HG03520 (cell line): ENCODE measurements around the gene KIF3B.
"Not testable (repeated sequence)": the region's sequence is repeated elsewhere in the genome, so short reads cannot be mapped to it uniquely, and the experiment has no call there.

ENCODE experiments used
- ATAC-seq: cut with Tn5 transposase; IDR thresholded peaks from one replicate; pipeline ENCODE4 v1.9.1; 2021; ENCODE audit warnings: mild to moderate bottlenecking, moderate library complexity; ENCODE audit not compliant: unreplicated experiment

KIF3B gene

DNA sequence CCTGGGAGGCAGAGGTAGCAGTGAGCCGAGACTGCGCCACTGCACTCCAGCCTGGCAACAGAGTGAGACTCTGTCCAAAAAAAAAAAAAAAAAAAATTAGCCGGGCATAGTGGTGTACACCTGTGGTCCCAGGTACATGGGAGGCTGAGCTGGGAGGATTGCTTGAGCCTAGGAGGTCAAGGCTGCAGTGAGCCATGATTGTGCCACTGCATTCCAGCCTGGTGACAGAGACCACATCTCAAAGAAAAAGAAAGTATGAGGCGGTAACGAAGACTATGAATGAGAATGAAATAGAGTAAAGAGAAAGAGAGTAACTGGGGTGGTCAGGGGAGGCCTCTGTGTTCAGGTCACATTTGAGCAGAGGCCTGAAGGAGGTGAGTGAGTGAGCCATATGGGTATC lies 31.2 kb upstream of the KIF3B start:
- not testable (repeated sequence) for ATAC-seq

DNA sequence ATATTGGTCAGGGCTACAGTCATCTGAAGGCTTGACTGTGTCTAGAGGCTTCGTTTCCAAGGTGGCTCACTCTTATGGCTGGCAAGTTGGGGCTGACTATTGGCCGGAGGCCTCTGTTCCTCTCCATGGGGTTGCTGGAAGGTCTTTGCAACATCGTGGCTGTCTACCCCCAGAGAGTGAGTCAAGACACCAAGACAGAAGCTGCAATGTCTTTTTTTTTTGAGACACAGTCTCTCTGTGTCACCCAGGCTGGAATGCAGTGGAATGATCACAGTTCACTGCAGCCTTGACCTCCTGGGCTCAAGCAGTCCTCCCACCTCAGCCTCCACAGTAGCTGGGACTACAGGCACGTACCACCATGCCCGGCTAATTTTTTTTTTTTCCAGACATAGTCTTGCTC lies 29.4 kb upstream of the KIF3B start:
- no peak for ATAC-seq

GRCh38 chr20:32249030-32249738 lies 28.3 kb upstream of the KIF3B start:
- ATAC-seq: no peak

GRCh38 chr20:32251470-32251869 lies 26.0 kb upstream of the KIF3B start:
- no peak for ATAC-seq

DNA sequence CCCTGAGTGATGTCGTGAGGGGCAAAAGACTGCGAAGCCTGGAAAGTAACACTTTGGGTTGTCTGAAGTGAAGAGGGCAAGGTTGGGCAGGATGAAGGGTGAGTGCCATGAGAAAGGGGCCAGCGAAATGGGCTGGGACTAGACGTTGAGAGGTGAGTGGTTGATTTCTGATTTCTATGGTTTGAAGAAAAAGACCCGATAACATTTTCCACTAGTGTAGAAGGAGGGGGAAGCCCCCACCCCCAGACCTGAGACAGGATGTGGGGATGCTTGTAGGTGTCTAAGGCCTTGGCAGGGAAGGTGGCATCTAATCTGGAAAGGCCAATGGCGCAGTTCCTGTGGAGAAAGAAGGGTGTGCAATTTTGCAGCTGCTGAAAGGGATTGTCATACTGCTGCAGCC lies 25.3 kb upstream of the KIF3B start:
- no peak for ATAC-seq

- ATAC-seq: not testable (repeated sequence)
These were observed 16.5 kb upstream of the KIF3B start for GRCh38 chr20:32260973-32261372.

DNA sequence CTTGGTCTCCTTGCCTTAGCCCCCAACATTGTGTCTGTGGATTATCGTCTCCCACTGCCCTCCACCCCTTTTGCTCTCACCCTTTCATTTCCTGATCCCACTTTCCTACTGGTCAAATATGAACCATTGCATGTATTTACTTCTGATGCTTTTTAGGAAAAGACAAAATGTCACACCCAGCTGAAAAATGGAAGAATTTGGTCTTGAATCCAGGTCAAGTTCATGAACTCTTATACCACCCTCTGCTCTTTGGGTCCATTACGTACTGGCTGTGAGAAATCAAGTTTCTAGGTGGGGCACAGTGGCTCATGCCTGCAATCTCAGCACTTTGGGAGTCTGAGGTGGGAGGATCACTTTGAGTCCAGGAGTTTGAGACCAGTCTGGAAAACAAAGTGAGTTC lies 15.8 kb upstream of the KIF3B start:
- no peak for ATAC-seq

GRCh38 chr20:32263398-32263954 lies 14.0 kb upstream of the KIF3B start:
- no peak for ATAC-seq

DNA sequence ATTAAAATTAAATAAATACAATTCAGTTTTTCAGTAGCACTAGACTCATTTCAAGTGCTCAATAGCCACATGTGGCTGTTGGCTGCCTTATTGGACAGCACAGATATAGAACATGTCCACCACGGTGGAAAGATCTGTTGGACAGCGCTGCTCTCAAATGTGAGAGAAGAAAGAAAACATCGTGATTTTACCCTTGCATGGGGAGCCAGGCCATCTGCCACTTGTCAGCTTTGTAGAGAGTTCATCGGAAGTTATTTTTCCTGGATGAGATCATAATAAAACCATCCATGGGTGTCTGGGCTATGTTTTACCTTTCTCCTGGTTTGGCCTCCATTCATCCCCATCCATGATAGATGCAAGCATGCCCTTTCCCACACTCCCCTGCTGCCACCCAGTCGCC lies 5.8 kb upstream of the KIF3B start:
- no peak for ATAC-seq

GRCh38 chr20:32274359-32274758 lies 3.1 kb upstream of the KIF3B start:
- no peak for ATAC-seq

- ATAC-seq: not testable (repeated sequence)
These were observed 2.3 kb upstream of the KIF3B start for GRCh38 chr20:32275163-32275562.

DNA sequence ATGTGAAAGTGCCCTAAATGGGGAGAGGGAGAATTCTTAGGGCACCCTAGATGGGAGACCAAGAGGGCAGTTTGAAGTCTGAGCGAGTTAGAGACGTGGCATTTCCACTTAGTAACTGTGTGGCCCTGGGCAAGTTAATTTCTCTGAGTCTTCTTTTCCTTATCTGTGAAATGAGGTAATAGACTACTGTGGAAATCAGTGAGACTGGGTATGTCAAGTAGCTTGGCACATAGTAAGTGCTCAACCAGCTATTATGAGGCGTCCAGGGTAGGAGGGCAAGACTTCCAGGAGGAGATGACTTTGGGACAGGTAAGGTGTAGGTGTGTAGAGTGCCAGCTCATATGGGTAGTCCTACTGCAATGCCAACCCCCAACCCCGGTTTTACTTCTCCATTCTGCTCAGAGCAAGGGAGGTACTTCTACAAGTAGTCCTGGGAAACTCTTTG lies 770 bp downstream of the KIF3B start:
- ATAC-seq: peak; percentile 49

GRCh38 chr20:32281711-32282110 lies 4.3 kb downstream of the KIF3B start:
- ATAC-seq: no peak

DNA sequence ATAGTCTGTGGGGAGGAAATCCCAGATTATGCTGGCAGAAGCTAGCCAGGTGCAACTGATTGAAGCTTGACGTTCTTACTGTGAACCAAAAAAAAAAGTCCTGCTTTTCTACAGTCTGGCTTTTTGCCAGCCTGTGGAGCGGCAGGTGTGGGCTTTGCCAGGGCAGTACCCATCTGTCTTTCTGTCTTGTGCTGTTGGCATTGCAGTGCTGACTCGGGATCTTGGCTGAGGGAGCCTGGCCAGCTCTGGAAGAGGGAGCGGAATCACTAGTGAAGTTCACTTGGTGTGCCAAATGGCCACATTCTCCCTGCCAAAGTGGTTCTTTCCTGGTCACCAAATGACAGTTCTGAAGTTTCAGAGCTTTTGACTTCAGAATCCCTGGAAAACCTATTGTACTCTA lies 5.0 kb downstream of the KIF3B start:
- ATAC-seq: no peak

DNA sequence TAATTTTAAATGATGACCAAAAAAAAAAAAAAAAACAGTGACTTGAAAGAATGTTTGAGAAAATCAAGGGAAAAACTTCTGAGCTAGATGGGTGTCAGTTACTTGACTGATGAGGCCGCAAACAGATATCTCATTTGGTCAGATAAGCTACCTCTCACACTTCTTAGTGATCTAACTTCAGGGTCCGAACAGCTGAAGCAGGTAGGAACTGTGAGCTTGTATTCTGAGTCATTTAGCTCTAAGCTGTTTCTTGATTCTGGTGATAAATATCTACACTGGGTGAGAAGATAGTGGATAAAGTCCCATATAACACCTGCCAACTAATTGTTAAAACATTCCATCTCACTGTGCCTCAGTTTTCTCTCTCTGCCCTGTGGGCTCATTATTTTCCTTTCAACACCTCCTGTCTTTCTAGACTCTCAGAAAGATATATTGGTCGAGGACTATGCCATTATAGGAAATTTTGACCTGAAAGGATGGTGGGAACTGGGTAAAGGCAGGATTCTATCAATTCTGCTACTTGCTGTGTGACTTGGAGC lies 7.7 kb downstream of the KIF3B start:
- ATAC-seq: no peak

DNA sequence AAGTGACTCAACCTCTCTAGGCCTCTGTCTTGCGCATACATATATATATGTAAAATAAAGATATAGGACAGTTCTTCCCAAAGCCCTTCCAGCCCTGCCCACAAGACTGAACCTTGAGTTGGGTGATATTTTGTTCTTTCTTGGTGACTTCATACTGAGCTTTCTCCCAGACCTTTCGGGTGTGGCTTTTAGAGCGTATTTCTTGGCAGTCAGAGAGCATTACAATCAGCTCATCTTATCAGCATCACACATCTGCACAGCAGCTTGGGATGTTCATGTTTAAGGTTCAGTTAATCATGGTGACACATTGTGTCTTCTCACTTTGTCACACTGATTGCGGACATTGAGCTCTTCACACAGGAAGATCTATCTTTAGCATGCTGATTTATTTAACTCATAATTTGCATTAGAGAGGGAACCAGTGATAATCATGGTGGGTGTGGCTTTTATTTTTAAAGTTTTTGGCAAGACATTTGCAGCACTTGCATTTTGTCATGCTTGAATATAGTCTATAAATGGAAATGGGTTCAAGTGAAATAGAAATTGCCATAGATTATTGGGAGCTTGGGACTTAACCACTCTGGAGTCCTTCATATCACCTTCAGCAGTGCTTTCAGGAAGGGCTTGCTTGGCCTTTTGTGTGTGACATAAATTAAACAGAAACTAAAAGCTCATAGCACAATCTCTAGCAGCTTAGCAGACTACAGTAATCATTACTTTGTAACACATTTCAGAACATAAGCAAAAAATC lies 8.3 kb downstream of the KIF3B start:
- ATAC-seq: peak; percentile 44

- no peak for ATAC-seq
These were observed 9.8 kb downstream of the KIF3B start for GRCh38 chr20:32287231-32287638.

DNA sequence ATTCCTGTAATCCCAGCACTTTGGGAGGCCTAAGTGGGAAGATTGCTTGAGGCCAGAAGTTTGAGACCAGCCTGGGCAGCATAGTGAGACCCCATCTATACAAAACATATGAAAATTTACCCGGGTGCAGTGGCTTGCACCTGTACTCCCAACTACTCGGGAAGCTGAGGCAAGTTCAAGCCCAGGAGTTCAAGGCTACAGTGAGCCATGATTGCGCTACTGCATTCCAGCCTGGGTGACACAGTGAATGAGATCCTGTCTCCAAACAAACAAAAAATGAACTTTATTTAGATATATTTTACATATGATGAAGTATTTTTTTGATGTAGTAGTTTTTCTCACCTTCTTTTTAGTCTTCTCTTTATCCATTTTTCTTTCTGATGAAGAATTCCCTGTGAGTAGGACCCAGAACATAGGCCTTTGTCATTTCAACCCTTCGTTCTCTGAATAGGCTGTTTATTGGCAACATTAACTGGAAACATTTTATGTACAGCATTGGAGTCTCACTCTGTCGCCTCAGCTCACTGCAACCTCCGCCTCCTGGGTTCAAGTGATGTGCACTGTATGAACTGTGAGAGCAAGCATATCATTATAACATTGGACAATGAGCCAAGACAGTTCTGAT lies 10.9 kb downstream of the KIF3B start:
- no peak for ATAC-seq

GRCh38 chr20:32289299-32289660 lies 11.8 kb downstream of the KIF3B start:
- not testable (repeated sequence) for ATAC-seq

- ATAC-seq: no peak
These were observed 12.4 kb downstream of the KIF3B start for GRCh38 chr20:32289661-32290431.

GRCh38 chr20:32291166-32291565 lies 13.7 kb downstream of the KIF3B start:
- ATAC-seq: no peak
